Stimulated activated CD4-positive, alpha-beta T cell treated with anti-CD3 and anti-CD28 coated beads, Interleukin-4, amount 100 ng/mL, for 4 hours (primary cell): ENCODE measurements around the gene LYSMD3.

Experiments
- DNase-seq, 2 experiments: peaks; one replicate each; pipeline ENCODE4 v3.0.0-alpha.2; 2020

Gene LYSMD3

DNA sequence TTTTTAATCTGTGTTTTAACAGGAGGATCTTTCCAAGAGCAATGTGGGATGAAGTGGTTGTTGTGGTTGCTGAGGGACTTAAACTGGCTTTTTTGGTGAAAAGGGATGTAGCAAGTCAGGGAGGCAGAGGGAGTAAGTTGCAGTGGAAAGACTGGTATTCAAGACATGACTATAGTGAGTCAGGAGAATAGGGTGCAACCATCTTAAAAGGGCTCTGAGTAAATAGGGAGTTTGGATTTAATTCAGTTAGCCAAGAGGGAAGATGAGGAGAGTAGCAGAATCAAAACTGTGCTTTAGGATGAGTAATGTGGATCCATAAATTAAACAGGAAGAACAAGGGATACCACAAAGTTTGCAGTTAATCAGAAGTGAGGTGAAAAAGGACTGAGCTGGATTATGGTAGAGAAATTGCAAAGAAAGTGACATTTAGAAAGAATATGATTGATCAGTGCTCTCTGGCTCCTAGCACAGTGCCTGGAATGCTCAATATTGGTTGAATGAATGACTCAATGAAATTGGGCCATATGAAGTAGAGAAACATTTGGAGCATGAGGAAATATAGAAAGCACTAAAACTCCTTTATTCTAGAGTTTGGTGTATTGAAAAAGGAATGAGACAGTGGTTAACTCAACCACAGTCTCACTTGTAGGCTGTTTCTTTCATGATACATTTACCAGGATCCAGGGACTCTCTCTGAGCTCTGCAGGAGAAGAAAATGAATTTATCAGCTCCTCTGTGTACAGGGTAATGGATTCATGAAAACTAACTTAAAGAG lies 49.6 kb downstream of the LYSMD3 start:
- DNase-seq = no peak

DNA sequence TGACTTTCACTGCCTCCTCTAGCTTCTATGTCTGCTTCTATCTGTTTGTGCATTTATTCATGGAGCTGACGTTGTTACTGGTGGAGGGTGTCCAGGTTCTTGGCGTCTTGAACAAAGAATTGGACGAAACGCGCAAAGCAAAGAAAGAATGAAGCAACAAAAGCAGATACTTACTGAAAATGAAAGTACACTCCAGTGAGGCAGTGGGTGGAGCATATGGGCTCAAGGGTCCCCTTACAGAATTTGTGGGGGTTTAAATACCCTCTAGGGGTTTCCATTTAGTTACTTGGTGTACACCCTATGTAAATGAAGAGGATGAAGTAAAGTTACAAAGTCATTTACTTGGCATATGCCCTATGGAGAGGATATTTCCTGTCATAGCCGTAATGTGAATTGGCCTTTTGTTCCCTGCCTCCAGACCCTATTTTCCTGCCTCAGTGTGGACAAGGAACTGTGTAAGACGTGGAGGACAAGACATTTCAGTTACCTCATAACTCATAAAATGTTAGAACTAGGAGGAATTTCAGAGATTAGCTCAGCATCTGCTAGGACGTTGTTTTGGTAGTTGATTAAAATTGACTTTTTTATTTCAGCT lies 51.7 kb downstream of the LYSMD3 start:
- no peak for DNase-seq

DNA sequence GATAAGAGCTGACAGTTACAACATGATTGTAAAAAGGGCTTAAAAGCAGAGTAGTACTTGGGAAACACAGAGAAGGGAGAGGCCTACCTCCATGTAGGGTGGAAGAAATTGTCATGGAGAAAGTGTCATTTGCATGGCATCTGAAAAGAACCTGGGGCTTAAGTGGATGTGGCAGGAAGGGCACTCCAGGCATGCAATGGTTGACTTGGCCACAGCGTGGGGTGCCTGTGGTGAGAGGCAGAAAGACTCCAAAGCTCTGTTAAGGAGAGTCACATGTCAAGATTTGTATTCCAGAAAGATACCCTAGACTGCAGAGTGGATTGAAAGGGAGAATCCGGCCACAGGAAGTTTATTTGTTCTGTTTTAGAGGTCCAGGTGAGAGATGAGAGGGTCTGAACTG lies 52.3 kb downstream of the LYSMD3 start:
- no peak for DNase-seq

DNA sequence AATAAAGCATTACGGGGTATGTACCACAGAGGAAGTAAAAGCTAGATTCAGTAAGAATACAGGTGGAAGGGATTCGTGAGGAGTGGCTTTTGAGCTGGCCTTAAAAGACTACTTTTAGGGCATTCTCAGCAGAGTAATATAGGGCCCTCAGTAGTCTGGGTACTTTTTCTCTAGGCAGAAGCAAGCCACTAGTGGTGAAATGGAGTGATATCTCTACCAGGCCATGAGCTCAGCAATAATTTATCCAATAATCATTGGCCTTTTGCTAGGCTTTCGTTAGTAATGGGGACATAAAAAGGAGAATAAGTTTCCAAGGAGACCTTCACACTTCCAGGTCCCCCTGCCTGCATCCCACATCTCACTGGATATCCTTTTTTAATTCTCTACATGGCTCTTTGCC lies 53.0 kb downstream of the LYSMD3 start:
- no peak for DNase-seq

DNA sequence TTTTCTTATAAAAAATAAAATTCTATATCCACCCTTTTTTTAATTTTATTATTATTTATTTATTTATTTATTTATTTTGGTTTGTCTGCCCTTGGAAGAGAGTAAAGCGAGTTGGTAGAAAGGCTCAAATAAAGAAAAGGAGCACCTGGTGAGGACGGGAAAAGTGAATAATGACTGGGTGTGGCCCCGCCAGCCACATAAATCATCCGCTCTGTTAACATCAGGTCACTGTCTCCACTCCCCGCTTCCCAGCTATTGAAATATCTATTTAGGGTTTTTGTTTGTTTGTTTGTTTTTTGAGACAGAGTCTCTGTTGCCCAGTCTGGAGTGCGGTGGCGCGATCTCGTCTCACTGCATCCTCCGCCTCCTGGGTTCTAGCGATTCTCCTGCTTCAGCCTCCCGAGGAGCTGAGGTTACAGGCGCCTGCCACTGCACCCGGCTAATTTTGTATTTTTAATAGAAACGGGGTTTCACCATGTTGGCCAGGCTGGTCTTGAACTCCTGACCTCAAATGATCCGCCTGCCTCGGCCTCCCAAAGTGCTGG lies 53.9 kb downstream of the LYSMD3 start:
- DNase-seq = no peak

DNA sequence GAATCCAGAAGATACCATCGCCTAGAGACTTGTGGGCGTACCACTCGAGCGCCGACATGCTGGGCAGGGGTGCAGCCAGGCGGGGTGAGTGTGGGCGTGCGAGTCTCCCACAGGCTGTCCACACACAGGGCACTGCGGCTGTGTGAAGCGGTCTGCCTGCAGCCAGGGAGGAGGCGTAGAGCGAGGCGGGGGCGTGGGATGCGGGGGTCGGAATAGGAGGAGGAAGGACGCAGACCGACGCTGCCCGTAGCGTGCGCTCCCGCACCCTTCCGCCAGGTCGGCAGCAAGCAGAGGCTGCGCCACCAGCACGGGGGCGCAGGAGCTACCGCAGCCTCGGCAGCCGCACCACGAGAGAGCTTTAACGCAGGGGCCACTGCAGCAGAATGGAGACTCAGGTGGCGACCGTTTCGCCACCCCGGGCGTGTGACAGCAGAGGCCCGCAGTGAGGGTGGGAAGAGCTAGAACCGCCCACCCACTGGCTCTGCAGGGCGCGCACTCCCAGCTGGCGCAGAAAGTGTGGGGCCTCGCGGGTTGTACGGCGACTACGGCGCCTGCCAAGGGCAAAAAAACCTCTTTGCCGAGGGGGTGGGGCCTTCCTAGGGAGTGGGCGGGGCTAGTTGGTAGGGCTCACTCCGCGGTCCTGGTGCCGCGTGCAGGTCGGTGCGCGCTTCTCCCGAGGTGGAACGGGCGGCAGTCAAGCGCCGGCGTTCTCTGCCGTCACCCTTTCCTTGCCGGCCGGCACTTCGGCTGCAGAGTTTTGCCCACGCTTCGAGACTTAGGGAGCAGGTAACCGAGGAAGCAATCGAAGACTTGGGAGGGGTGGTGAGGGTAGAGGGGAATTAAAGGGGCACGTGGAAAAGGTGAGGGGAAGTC lies 54.9 kb downstream of the LYSMD3 start, which contains the start of the genes MBLAC2 and POLR3G:
MBLAC2 (minus strand) TSS at position 537 of the 873 bp plus-strand sequence; CDS start at position 58, 479 bp downstream.
POLR3G (plus strand) TSS at position 630 of the 873 bp plus-strand sequence. CDS start 10,704 bp downstream, outside the sequence.
- peak; percentile 92 to 93 for DNase-seq

DNA sequence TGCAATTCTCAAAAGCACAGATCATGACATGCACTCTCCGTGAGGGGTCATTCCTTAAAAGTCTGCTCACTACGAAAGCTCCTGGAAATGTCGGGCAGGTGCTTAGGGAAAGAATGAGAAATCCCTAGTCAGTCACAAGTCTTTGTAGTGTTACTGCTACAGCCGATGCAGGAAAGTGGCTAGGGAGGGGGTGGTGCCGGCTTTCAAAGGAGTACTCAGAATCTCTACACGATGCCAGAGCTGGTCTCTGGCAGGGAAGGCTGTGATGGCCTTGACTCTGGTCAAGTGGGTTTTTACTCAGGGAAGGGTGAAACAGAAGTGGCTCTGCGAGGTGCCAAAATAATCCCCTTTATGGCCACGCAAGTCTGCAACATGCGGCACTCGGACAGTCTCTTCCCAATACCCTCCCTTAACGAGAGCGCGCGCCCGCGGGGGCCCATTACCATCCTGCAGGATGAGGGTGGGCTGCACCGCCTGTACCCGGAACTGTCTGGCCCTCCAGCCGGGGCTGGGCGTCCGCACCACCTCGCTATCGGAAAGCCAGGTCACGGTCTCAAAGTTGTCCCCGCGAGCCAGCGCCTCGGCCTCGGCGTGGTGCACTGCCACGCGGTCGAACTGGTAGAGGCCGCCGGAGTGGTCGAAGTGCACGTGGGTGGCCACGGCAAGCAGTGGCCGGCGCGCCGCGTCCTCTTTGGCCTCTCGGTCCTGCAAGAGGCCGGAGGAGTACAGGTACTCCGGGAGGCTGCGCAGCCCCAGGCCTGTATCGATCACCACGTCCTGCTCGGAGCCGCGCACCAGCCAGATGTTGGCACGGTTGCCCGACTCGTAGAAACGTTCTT lies 55.8 kb downstream of the LYSMD3 start:
- peak; percentile 16 to 20 for DNase-seq

DNA sequence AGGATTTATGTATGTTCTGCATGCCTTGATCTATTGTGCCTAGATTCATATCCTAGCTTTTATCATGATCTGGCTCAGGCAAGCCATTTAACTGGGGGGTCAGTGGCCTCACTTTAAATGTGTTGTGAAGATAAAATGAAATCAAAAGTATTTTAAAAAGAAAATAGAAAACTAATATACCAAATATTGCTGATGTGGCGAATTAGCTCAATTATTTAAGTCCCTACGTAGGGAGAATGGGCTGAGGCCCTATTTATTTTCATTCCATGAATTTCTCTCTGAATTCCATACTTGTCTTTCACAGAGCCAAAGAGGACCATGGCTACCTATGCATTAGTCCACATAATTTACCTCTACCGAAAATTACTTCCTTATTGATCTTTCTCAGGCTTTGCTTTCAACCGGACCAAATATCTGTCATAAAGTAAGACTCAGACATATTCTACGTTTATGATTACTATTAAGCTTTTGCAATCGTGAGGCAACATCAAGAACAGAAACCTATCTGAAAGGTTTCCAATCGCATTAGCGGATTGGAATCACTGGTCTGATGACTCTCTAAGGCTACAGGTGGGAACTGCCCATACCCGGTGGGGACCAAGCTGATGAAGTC lies 56.5 kb downstream of the LYSMD3 start:
- no peak for DNase-seq
